Lung (tissue), 12 donors: Measurements from ENCODE around the gene LRRC52. TPM values are rescaled to one million over a fixed set of nuclear protein-coding genes. Genes with fewer than 3 reads are reported as not detected.

Experiments used
- ATAC-seq: fragments of 200-7000 bp; cut with Tn5 transposase; one replicate; pipeline ENCODE4 v1.9.1; 2020; ENCODE audit warnings: moderate number of reproducible peaks; ENCODE audit not compliant: insufficient read depth, low FRiP score
- DNase-seq, 3 donors: peaks; one replicate each; pipeline ENCODE4 v3.0.0-alpha.2; 2013 to 2017
- H3K27ac ChIP-seq, 2 donors: one replicate each; pipeline ENCODE4 v1.5.1; 2013; ENCODE audit warnings: mild to moderate bottlenecking in 2 of 2, moderate library complexity in 2 of 2, control low read depth in 1 of 2, inconsistent platforms in 1 of 2, low read depth in 1 of 2, low read length in 1 of 2
- H3K27me3 ChIP-seq, 3 donors: one replicate each; pipeline ENCODE4 v1.5.1; 2013; ENCODE audit warnings: low read length in 2 of 3; ENCODE audit not compliant: control insufficient read depth in 3 of 3, insufficient read depth in 3 of 3
- H3K36me3 ChIP-seq, 4 donors: one replicate each; pipeline ENCODE4 v1.5.1; 2013; ENCODE audit warnings: low read length in 4 of 4, mild to moderate bottlenecking in 1 of 4, moderate library complexity in 1 of 4; ENCODE audit not compliant: control insufficient read depth in 4 of 4, insufficient read depth in 4 of 4
- H3K4me1 ChIP-seq, 5 donors: one replicate each; pipeline ENCODE4 v1.5.1; 2013; ENCODE audit warnings: low read length in 5 of 5, mild to moderate bottlenecking in 2 of 5, moderate library complexity in 1 of 5; ENCODE audit not compliant: control insufficient read depth in 5 of 5, insufficient read depth in 5 of 5
- H3K4me3 ChIP-seq: one replicate; pipeline ENCODE4 v1.5.1; 2013; ENCODE audit warnings: mild to moderate bottlenecking, control low read depth, moderate library complexity
- H3K9ac ChIP-seq, 2 donors: one replicate each; pipeline ENCODE4 v1.5.1; 2013; ENCODE audit warnings: low read length in 2 of 2, control low read depth in 1 of 2; ENCODE audit not compliant: insufficient read depth in 1 of 2
- H3K9me3 ChIP-seq, 4 donors: one replicate each; pipeline ENCODE4 v1.5.1; 2013; ENCODE audit warnings: low read length in 3 of 4, mild to moderate bottlenecking in 1 of 4, moderate library complexity in 1 of 4; ENCODE audit not compliant: control insufficient read depth in 4 of 4, insufficient read depth in 3 of 4
- WGBS, 2 donors: extraction: QIAGEN DNeasy Blood & Tissue Kit; methylation state at CpG; one replicate each; pipeline ENCODE4 v1.1.7; 2013; 5-methylcytosine and 5-hydroxymethylcytosine counted together
- polyA plus RNA-seq, 2 donors: library from polyadenylated mRNA; stranded (reverse); fragments of 200-250 nt; gene quantifications; one replicate each; pipeline ENCODE4 v1.2.1, GENCODE V29; 2013
- total RNA-seq, 2 donors: library from RNA; depleted of rRNA in 1 of 2; stranded (reverse); fragments of >200 nt in 1 of 2; gene quantifications; one replicate each; pipeline ENCODE4 v1.2.1, GENCODE V29; 2014 to 2021
- TF ChIP-seq, protein P1 (sequence below): IDR thresholded peaks from 2 replicates; pipeline ENCODE4 v1.5.1; 2012; ENCODE audit warnings: mild to moderate bottlenecking; ENCODE audit errors: control extremely low read depth, extremely low read depth
- donor health status: control.
- donor health status: control.
- donor health status: Bipolar disorder and iron deficiency.
- donor health status: healthy.
- donor health status: DM: yes; HTN: yes; CAD: no.

LRRC52 gene
- total and polyA plus RNA-seq, 4 donors, result 0.08 to 0.14 TPM; not detected in 2

DNA sequence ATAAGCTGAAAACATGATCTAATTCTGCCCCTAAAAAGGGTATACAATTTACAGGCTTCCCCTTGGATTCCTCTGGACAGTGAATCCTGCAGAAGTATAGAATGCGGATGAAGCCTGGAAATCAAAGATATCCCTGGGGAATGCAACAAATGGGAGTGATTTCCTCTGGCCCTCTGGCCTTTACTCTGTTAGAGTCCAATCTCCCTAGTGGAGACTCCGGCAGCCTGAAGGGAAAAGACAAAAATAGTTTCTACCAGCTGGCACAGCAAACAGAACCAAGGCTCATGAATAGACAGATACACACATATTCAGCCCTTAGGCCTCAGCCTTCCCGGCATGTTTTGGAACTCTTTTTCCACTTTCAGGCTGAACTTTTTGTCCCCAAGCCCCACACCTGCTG, 3.9 kb upstream of the LRRC52 start:
- Histone ChIP-seq H3K4me1 (peaks cover 2 to 24% (median 16%) of the 10 kb centered on the region in 5 donors), H3K9ac (no peak overlapping the region), H3K27ac (peak overlapping the region in 1 of 2 donors; percentile 64), H3K4me3 (no peak overlapping the region), H3K36me3 (no peaks in the 10 kb centered on the region), H3K9me3 (no peaks in the 10 kb centered on the region), H3K27me3 (no peaks in the 10 kb centered on the region)
- TF ChIP-seq, protein P1, sequence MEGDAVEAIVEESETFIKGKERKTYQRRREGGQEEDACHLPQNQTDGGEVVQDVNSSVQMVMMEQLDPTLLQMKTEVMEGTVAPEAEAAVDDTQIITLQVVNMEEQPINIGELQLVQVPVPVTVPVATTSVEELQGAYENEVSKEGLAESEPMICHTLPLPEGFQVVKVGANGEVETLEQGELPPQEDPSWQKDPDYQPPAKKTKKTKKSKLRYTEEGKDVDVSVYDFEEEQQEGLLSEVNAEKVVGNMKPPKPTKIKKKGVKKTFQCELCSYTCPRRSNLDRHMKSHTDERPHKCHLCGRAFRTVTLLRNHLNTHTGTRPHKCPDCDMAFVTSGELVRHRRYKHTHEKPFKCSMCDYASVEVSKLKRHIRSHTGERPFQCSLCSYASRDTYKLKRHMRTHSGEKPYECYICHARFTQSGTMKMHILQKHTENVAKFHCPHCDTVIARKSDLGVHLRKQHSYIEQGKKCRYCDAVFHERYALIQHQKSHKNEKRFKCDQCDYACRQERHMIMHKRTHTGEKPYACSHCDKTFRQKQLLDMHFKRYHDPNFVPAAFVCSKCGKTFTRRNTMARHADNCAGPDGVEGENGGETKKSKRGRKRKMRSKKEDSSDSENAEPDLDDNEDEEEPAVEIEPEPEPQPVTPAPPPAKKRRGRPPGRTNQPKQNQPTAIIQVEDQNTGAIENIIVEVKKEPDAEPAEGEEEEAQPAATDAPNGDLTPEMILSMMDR, result no peak
- DNase-seq (peak in 1 of 3 donors; percentile 23), ATAC-seq (no peak)
- WGBS, 2 donors, result 74 to 86% methylated on average over 3 of the region's 3 CpGs

DNA sequence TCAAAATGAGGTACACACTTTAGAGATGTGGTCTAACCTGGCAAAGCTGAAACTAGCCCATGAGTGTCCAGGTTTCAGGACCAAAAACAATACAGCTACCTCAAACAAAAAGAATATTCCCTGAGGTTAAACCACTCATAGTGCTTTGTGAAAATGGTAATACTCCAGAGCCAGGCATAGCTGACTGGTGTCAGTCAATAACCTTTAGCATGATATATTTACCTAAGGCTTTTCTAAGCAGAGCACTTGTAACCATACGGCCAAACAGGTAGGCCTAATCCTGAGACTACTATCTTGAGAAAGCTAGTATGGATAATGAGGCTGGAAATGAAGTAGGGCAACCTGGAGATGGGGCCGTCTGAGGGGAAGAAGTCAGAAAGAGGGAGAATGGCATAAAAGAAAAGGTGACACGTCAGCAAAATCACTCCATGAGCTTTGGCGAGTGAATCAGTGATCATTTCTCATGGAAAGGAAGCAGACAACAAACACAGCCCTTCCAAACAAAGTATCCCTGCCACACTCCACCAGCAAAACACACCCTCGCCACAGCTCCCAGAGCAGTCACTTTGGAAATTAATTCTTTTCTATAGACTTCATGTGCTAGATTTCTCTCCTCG, 1.7 kb upstream of the LRRC52 start:
- H3K27me3 ChIP-seq, result no peaks in the 10 kb centered on the region
- no peak overlapping the region for H3K4me3 ChIP-seq
- TF ChIP-seq, protein P1, result no peak
- H3K9me3 ChIP-seq, result no peaks in the 10 kb centered on the region
- WGBS, 2 donors, result 74 to 85% methylated on average over 6 of the region's 6 CpGs
- peaks cover 2 to 24% (median 16%) of the 10 kb centered on the region in 5 donors for H3K4me1 ChIP-seq
- no peak overlapping the region for H3K27ac ChIP-seq
- no peak overlapping the region for H3K9ac ChIP-seq
- ATAC-seq, result no peak
- DNase-seq, result peak in 1 of 3 donors; percentile 22
- H3K36me3 ChIP-seq, result no peaks in the 10 kb centered on the region

DNA sequence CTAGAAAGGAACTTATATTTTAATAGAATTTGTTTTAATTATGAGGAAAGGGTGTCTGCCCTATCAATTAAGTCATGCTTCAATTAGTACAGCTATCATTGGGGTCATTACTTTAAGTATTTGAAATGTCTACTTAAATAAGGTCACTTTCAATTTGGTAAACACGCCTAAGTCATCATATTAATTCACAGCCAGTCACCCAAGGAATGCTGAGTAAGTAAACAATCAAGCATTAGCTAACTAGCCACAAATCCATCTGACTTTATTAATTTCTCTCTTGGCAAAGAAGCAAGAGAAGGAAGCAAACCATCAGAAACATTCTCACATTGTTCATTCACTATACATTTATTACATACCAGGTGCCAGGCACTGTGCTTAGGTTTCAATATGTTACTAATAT, 1.2 kb upstream of the LRRC52 start:
- ATAC-seq, result no peak
- Histone ChIP-seq H3K9me3 (no peaks in the 10 kb centered on the region), H3K36me3 (no peaks in the 10 kb centered on the region), H3K27ac (no peak overlapping the region), H3K9ac (no peak overlapping the region), H3K4me3 (no peak overlapping the region), H3K27me3 (no peaks in the 10 kb centered on the region), H3K4me1 (peaks cover 2 to 24% (median 16%) of the 10 kb centered on the region in 5 donors)
- TF ChIP-seq, protein P1, result no peak
- 0% methylated on average over 1 of the region's 1 CpG for WGBS, 2 donors
- no peak for DNase-seq

DNA sequence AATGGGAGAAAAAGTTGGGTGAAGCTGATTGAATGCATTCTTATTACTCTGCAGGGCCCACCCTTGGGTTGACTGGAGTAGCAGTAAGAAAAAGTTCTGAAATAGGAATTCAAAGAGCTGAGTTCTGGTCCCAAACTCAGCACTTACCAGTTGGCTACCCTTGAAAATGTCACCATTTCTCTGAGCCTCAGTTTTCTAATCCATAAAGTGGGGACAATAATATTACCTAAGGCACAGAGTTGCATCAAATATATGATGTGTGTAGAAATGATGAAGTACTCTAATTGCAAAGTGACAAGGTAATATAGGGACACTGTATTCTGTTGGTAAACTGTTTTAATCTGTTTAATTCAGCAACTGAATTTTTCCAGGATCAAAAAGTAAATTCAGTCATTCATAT, 1.2 kb downstream of the LRRC52 start:
- no peak for ATAC-seq
- TF ChIP-seq, protein P1, result no peak
- H3K9me3 ChIP-seq, result no peaks in the 10 kb centered on the region

More for the DNA sequence above, 1.2 kb downstream of the LRRC52 start:
- Histone ChIP-seq H3K27ac (no peak overlapping the region), H3K4me3 (no peak overlapping the region), H3K4me1 (peaks cover 2 to 24% (median 16%) of the 10 kb centered on the region in 5 donors), H3K36me3 (no peaks in the 10 kb centered on the region), H3K9ac (no peak overlapping the region), H3K27me3 (no peaks in the 10 kb centered on the region)
- no peak for DNase-seq
